ENCODE measurements around the gene ARHGEF25.

Gene ARHGEF25

GRCh38 chr12:57613427-57614109, 2.3 kb downstream of the ARHGEF25 start:
- TF ChIP-seq ZNF26 (tag by site-specific recombination; IDR thresholded peaks at IDR 0.05) (no peak), ZNF157 (tag by site-specific recombination; IDR thresholded peaks at IDR 0.05) (no peak), ZNF560 (tag by site-specific recombination; IDR thresholded peaks at IDR 0.05; ENCODE audit: borderline replicate concordance) (no peak), ZFHX2 (tag by site-specific recombination; conservative IDR thresholded peaks at IDR 0.05) (0 out of 2 replicates have a peak, but pooled peaks have one; percentile 10), ZNF707 (tag by site-specific recombination; IDR thresholded peaks at IDR 0.05) (no peak), ZNF660 (tag by site-specific recombination; IDR thresholded peaks at IDR 0.05) (no peak), KLF16 (tag by site-specific recombination; IDR thresholded peaks at IDR 0.05) (no peak)
- peaks cover 2% of the 10 kb centered on the region for H3K4me1 ChIP-seq (ENCODE audit: control insufficient read depth, insufficient read depth, low read length)
- H3K4me3 ChIP-seq (ENCODE audit: low read depth, low read length), result no peak overlapping the region
- no peaks in the 10 kb centered on the region for H3K9me3 ChIP-seq (ENCODE audit: control insufficient read depth, insufficient read depth, low read depth, low read length)
- CTCF ChIA-PET, result interaction anchor here (1.0 to 5.7 kb wide), 4 partner anchors 9 to 30 kb away, joined by 3 to 54 read pairs (median 6); partner anchors contain the start of gene B4GALNT1
- no peak overlapping the region for H3K27ac ChIP-seq (ENCODE audit: extremely low read depth, low read depth, low read length)
- peaks cover 0 to 58% of the 10 kb centered on the region in 2 experiments; a peak in 1 of 3 replicates for H3K36me3 ChIP-seq (ENCODE audit: control insufficient read depth in 2 of 2, insufficient read depth in 1 of 2, low read length in 2 of 2)
- POLR2A ChIA-PET, result interaction anchor here (0.8 kb wide), 1 partner anchor 22 kb away, joined by 3 read pairs; no protein-coding TSS in a partner anchor

- ChIA-PET CTCF (interaction anchor here (0.6 to 5.7 kb wide), 5 partner anchors 8 to 723 kb away, joined by 3 to 54 read pairs (median 5); partner anchors contain the start of genes B4GALNT1 and PIP4K2C), POLR2A (interaction anchor here (0.6 to 2.3 kb wide), 3 partner anchors 9 to 233 kb away, joined by 3 to 7 read pairs (median 4); no protein-coding TSS in a partner anchor)
- Histone ChIP-seq H3K4me1 (ENCODE audit: control insufficient read depth, insufficient read depth, low read length) (peaks cover 2% of the 10 kb centered on the region), H3K36me3 (ENCODE audit: control insufficient read depth in 2 of 2, insufficient read depth in 1 of 2, low read length in 2 of 2) (peaks cover 0 to 51% of the 10 kb centered on the region in 2 experiments; a peak in 1 of 3 replicates), H3K27ac (ENCODE audit: extremely low read depth, low read depth, low read length) (no peak overlapping the region), H3K4me3 (ENCODE audit: low read depth, low read length) (no peak overlapping the region), H3K9me3 (ENCODE audit: control insufficient read depth, insufficient read depth, low read depth, low read length) (no peaks in the 10 kb centered on the region)
- TF ChIP-seq SP2 (tag by site-specific recombination; IDR thresholded peaks at IDR 0.05), result peak; percentile 40
- no peak for TF ChIP-seq ZNF660 (tag by site-specific recombination; IDR thresholded peaks at IDR 0.05)
- TF ChIP-seq ZNF146 (tag by site-specific recombination; IDR thresholded peaks at IDR 0.05), result no peak
- no peak for TF ChIP-seq KLF7 (tag by site-specific recombination; IDR thresholded peaks at IDR 0.05; ENCODE audit: borderline replicate concordance)
- TF ChIP-seq ZNF184 (tag by site-specific recombination; IDR thresholded peaks at IDR 0.05), result no peak
- TF ChIP-seq ZIC2 (tag by site-specific recombination; IDR thresholded peaks at IDR 0.05), result peak; percentile 12; the same call in 1 of the 2 replicates
Measured at GRCh38 chr12:57614178-57614947, 3.1 kb downstream of the ARHGEF25 start.

- no peak overlapping the region for H3K4me3 ChIP-seq (ENCODE audit: low read depth, low read length)
- CTCF ChIA-PET, result interaction anchor here (1.6 to 5.7 kb wide), 2 partner anchors 18 to 31 kb away, joined by 8 to 54 read pairs; partner anchors contain the start of gene B4GALNT1
Measured at GRCh38 chr12:57614948-57615500, 3.8 kb downstream of the ARHGEF25 start.

GRCh38 chr12:57615637-57616036, 4.4 kb downstream of the ARHGEF25 start:
- H3K36me3 ChIP-seq (ENCODE audit: control insufficient read depth in 2 of 2, insufficient read depth in 1 of 2, low read length in 2 of 2), result peaks cover 0 to 57% of the 10 kb centered on the region in 2 experiments; a peak in 1 of 3 replicates
- H3K27ac ChIP-seq (ENCODE audit: extremely low read depth, low read depth, low read length), result no peak overlapping the region
- ChIA-PET POLR2A (interaction anchor here (0.7 to 2.3 kb wide), 2 partner anchors 10 to 15 kb away, joined by 3 to 7 read pairs; no protein-coding TSS in a partner anchor), CTCF (interaction anchor here (0.6 to 5.7 kb wide), 4 partner anchors 22 to 386 kb away, joined by 3 to 54 read pairs (median 6); partner anchors contain the start of gene SHMT2)
- H3K9me3 ChIP-seq (ENCODE audit: control insufficient read depth, insufficient read depth, low read depth, low read length), result no peaks in the 10 kb centered on the region
- H3K4me3 ChIP-seq (ENCODE audit: low read depth, low read length), result no peak overlapping the region
- H3K4me1 ChIP-seq (ENCODE audit: control insufficient read depth, insufficient read depth, low read length), result peaks cover 2% of the 10 kb centered on the region
- TF ChIP-seq ZNF513 (tag by site-specific recombination; IDR thresholded peaks at IDR 0.05), result no peak
- TF ChIP-seq GLIS2 (tag by site-specific recombination; IDR thresholded peaks at IDR 0.05), result no peak
- TF ChIP-seq SP7 (tag by site-specific recombination; IDR thresholded peaks at IDR 0.05), result no peak
- TF ChIP-seq ZNF768 (tag by site-specific recombination; IDR thresholded peaks at IDR 0.05), result no peak
- TF ChIP-seq ZNF366 (tag by site-specific recombination; conservative IDR thresholded peaks at IDR 0.05), result no peak
- no peak for TF ChIP-seq ZNF544 (tag by site-specific recombination; IDR thresholded peaks at IDR 0.05)
- TF ChIP-seq ZNF626 (tag by site-specific recombination; IDR thresholded peaks at IDR 0.05), result no peak
- no peak for TF ChIP-seq ZNF645 (tag by site-specific recombination; IDR thresholded peaks at IDR 0.05)
- no peak for TF ChIP-seq ZNF785 (tag by site-specific recombination; IDR thresholded peaks at IDR 0.05)

More at GRCh38 chr12:57614948-57615500, 3.8 kb downstream of the ARHGEF25 start:
- Histone ChIP-seq H3K27ac (ENCODE audit: extremely low read depth, low read depth, low read length) (no peak overlapping the region), H3K9me3 (ENCODE audit: control insufficient read depth, insufficient read depth, low read depth, low read length) (no peaks in the 10 kb centered on the region), H3K4me1 (ENCODE audit: control insufficient read depth, insufficient read depth, low read length) (peaks cover 2% of the 10 kb centered on the region), H3K36me3 (ENCODE audit: control insufficient read depth in 2 of 2, insufficient read depth in 1 of 2, low read length in 2 of 2) (peaks cover 0 to 53% of the 10 kb centered on the region in 2 experiments; a peak in 1 of 3 replicates)
- POLR2A ChIA-PET, result interaction anchor here (2.3 kb wide), 1 partner anchor 9 kb away, joined by 7 read pairs; no protein-coding TSS in a partner anchor
- no peak for TF ChIP-seq ZNF174 (tag by site-specific recombination; IDR thresholded peaks at IDR 0.05)

All from HEK293 (cell line).